HCT116 (cell line): Measurements from ENCODE around the gene NIM1K. TPM values are rescaled to one million over a fixed set of nuclear protein-coding genes. Genes with fewer than 3 reads are reported as not detected.

Source experiments
- ATAC-seq: fragments of 200-7000 bp; cut with Tn5 transposase; 2 replicates; pipeline ENCODE4 v1.9.1; 2020; ENCODE audit warnings: mild to moderate bottlenecking, moderate library complexity
- BruUV-seq: library from RNA; stranded (reverse); fragments of 400-500 nt; replicated peaks from 2 replicates; lab custom pipeline; 2021; lab: Mats Ljungman, UMichigan
- CTCF ChIA-PET: fragments of 300-600 bp; sonication (Branson Sonifier 250); formaldehyde crosslinking; loops from one replicate; lab custom pipeline; 2021; ENCODE audit warnings: antibody characterized with exemption; lab: Charles Lee
- POLR2A ChIA-PET: fragments of 300-600, 350-600 bp; sonication (Branson Sonifier 250); formaldehyde crosslinking; loops from one replicate; lab custom pipeline; 2021; ENCODE audit warnings: antibody characterized with exemption; lab: Charles Lee
- RAD21 ChIA-PET, 2 experiments: fragments of 300-600 bp; sonication (Branson Sonifier 250); formaldehyde crosslinking; loops; one replicate each; lab custom pipeline; 2023; ENCODE audit warnings: low total read pairs in 2 of 2; ENCODE audit not compliant: uncharacterized antibody in 2 of 2, unreplicated experiment in 2 of 2, low non-redundant PET in 1 of 2; lab: Charles Lee
- DNase-seq: peaks from one replicate; pipeline ENCODE4 v3.0.0-alpha.2; 2010; ENCODE audit warnings: low read depth, low spot score
- H2AFZ ChIP-seq: fragments of 200-600 bp; shearing (Covaris generic), sonication (generic); 2 replicates; pipeline ENCODE4 v1.6.1; 2017; ENCODE audit warnings: low read depth, mixed run types, mixed read lengths, antibody characterized with exemption, low read length; ENCODE audit not compliant: poor library complexity, severe bottlenecking
- H3K27ac ChIP-seq: 2 replicates; pipeline ENCODE4 v1.5.1; 2012; ENCODE audit warnings: low read depth, low read length
- H3K27me3 ChIP-seq: fragments of 200-600 bp; sonication (generic); 2 replicates; pipeline ENCODE4 v1.6.1; 2016; ENCODE audit warnings: mixed run types, low read length, mixed read lengths; ENCODE audit not compliant: insufficient read depth
- H3K36me3 ChIP-seq, 2 experiments: fragments of 200-500 bp in 1 of 2; fragments of 200-600 bp in 1 of 2; sonication (Bioruptor generic) in 1 of 2; sonication (generic) in 1 of 2; 2 replicates each; pipeline versions ENCODE4 v1.5.1 to v1.6.1; 2014 to 2016; ENCODE audit warnings: low read length in 2 of 2, inconsistent platforms in 1 of 2, mixed read lengths in 1 of 2, mixed run types in 1 of 2; ENCODE audit not compliant: insufficient read depth in 2 of 2, control insufficient read depth in 1 of 2
- H3K4me1 ChIP-seq, 2 experiments: fragments of 200-600 bp in 1 of 2; sonication (generic) in 1 of 2; 2 replicates each; pipeline versions ENCODE4 v1.5.1 to v1.6.1; 2012 to 2017; ENCODE audit warnings: low read length in 2 of 2, inconsistent platforms in 1 of 2, mild to moderate bottlenecking in 1 of 2, mixed read lengths in 1 of 2, mixed run types in 1 of 2, moderate library complexity in 1 of 2; ENCODE audit not compliant: insufficient read depth in 2 of 2, control insufficient read depth in 1 of 2
- H3K4me2 ChIP-seq: fragments of 200-600 bp; sonication (generic); 2 replicates; pipeline ENCODE4 v1.6.1; 2017; ENCODE audit warnings: mixed run types, low read length, mixed read lengths
- H3K4me3 ChIP-seq, 2 experiments: fragments of 200-600 bp in 1 of 2; sonication (generic) in 1 of 2; replicated peaks in 1 of 2; 2 replicates each; pipeline ENCODE4 v1.5.1; 2011 to 2016; ENCODE audit warnings: low read length in 2 of 2, control low read depth in 1 of 2, low read depth in 1 of 2, mild to moderate bottlenecking in 1 of 2, mixed read lengths in 1 of 2, mixed run types in 1 of 2
- H3K79me2 ChIP-seq: fragments of 200-600 bp; sonication (generic); 2 replicates; pipeline ENCODE4 v1.6.1; 2017; ENCODE audit warnings: mild to moderate bottlenecking, mixed run types, low read length, moderate library complexity, mixed read lengths; ENCODE audit not compliant: insufficient read depth
- H3K9ac ChIP-seq: fragments of 200-600 bp; sonication (generic); 2 replicates; pipeline ENCODE4 v1.6.1; 2016; ENCODE audit warnings: low read length, mixed read lengths
- H3K9me2 ChIP-seq: fragments of 200-600 bp; sonication (generic), shearing (Covaris generic); 2 replicates; pipeline ENCODE4 v1.6.1; 2017; ENCODE audit warnings: mixed run types, mild to moderate bottlenecking, moderate library complexity; ENCODE audit not compliant: insufficient read depth
- H3K9me3 ChIP-seq, 2 experiments: fragments of 200-500 bp in 1 of 2; fragments of 200-600 bp in 1 of 2; sonication (Bioruptor generic) in 1 of 2; sonication (generic) in 1 of 2; 2 replicates each; pipeline ENCODE4 v1.6.1; 2014 to 2017; ENCODE audit warnings: low read length in 2 of 2, mixed read lengths in 2 of 2, inconsistent platforms in 1 of 2, low read depth in 1 of 2, mild to moderate bottlenecking in 1 of 2, mixed run types in 1 of 2, moderate library complexity in 1 of 2; ENCODE audit not compliant: control insufficient read depth in 1 of 2, insufficient read depth in 1 of 2
- H4K20me1 ChIP-seq: fragments of 200-600 bp; sonication (generic), shearing (Covaris generic); 2 replicates; pipeline ENCODE4 v1.6.1; 2017; ENCODE audit warnings: mixed run types, mild to moderate bottlenecking, moderate library complexity; ENCODE audit not compliant: insufficient read depth
- CEBPB ChIP-seq: IDR thresholded peaks from 2 replicates; pipeline ENCODE4 v1.6.1; 2012; ENCODE audit warnings: low read depth
- CTCF ChIP-seq, 3 experiments: fragments of 200-600 bp in 1 of 3; sonication (generic) in 1 of 3; IDR thresholded peaks in 2 of 3; conservative IDR thresholded peaks in 1 of 3; 2 replicates each; pipeline ENCODE4 v1.5.1; 2012 to 2017; ENCODE audit warnings: low read depth in 2 of 3, low read length in 2 of 3, antibody characterized with exemption in 1 of 3, borderline replicate concordance in 1 of 3, control low read depth in 1 of 3, mild to moderate bottlenecking in 1 of 3, mixed read lengths in 1 of 3, mixed run types in 1 of 3, moderate library complexity in 1 of 3; ENCODE audit not compliant: insufficient read depth in 1 of 3
- EGR1 ChIP-seq: IDR thresholded peaks from 2 replicates; pipeline ENCODE4 v1.6.1; 2012; ENCODE audit warnings: low read depth
- ELF1 ChIP-seq: IDR thresholded peaks from 2 replicates; pipeline ENCODE4 v1.6.1; 2012; ENCODE audit warnings: low read depth, borderline replicate concordance
- EZH2 ChIP-seq: fragments of 200-600 bp; sonication (generic); IDR thresholded peaks from 2 replicates; pipeline ENCODE4 v1.6.1; 2017; ENCODE audit warnings: antibody characterized with exemption, mixed run types
- EZH2phosphoT487 ChIP-seq: fragments of 200-600 bp; IDR thresholded peaks from 2 replicates; pipeline ENCODE4 v1.6.1; 2018; ENCODE audit warnings: antibody characterized with exemption, borderline replicate concordance
- FOSL1 ChIP-seq: IDR thresholded peaks from 2 replicates; pipeline ENCODE4 v1.6.1; 2012; ENCODE audit warnings: low read depth
- JUND ChIP-seq: IDR thresholded peaks from 2 replicates; pipeline ENCODE4 v1.6.1; 2012
- MAX ChIP-seq: IDR thresholded peaks from 2 replicates; pipeline ENCODE4 v1.6.1; 2012
- POLR2A ChIP-seq: IDR thresholded peaks from 2 replicates; pipeline ENCODE4 v1.7.0; 2011; ENCODE audit warnings: borderline replicate concordance; ENCODE audit not compliant: insufficient read depth, insufficient read length; ENCODE audit errors: extremely low read depth
- POLR2AphosphoS5 ChIP-seq: IDR thresholded peaks from 2 replicates; pipeline ENCODE4 v1.6.1; 2011; ENCODE audit warnings: mild to moderate bottlenecking, low read depth, low read length, moderate library complexity
- RAD21 ChIP-seq: IDR thresholded peaks from 2 replicates; pipeline ENCODE4 v1.6.1; 2012; ENCODE audit warnings: low read depth, mild to moderate bottlenecking
- SIN3A ChIP-seq: IDR thresholded peaks from 2 replicates; pipeline ENCODE4 v1.6.1; 2012; ENCODE audit warnings: low read depth
- TCF7L2 ChIP-seq: IDR thresholded peaks from 2 replicates; pipeline ENCODE4 v1.7.0; 2011; ENCODE audit warnings: borderline replicate concordance, inconsistent platforms; ENCODE audit not compliant: insufficient read depth, insufficient read length; ENCODE audit errors: extremely low read depth
- YY1 ChIP-seq: IDR thresholded peaks from 2 replicates; pipeline ENCODE4 v1.6.1; 2011; ENCODE audit warnings: low read length, low read depth, moderate library complexity, mild to moderate bottlenecking; ENCODE audit not compliant: insufficient replicate concordance; ENCODE audit errors: extremely low read depth
- ZBTB33 ChIP-seq: IDR thresholded peaks from 2 replicates; pipeline ENCODE4 v1.6.1; 2011; ENCODE audit warnings: mild to moderate bottlenecking, low read length, moderate library complexity; ENCODE audit not compliant: insufficient replicate concordance; ENCODE audit errors: extremely low read depth
- ZFX ChIP-seq: fragments of 450-650 bp; IDR thresholded peaks from 2 replicates; pipeline ENCODE4 v1.6.1; 2017
- ZNF274 ChIP-seq: fragments of 200-500 bp; sonication (Bioruptor generic); IDR thresholded peaks from 2 replicates; pipeline ENCODE4 v1.6.1; 2014; ENCODE audit warnings: mild to moderate bottlenecking, low read depth, low read length, inconsistent platforms
- intact Hi-C: fragments of 100-400 bp; cut with micrococcal nuclease; formaldehyde crosslinking; loops from 2 replicates; pipeline ENCODE4 v1.10.0; 2022
- total RNA-seq: library from RNA; stranded (reverse); gene quantifications from one replicate; pipeline ENCODE4 v1.2.1, GENCODE V29; 2021; ENCODE audit not compliant: unreplicated experiment

Gene NIM1K
- total RNA-seq, 1 experiment from 2014 or later: 0.44 TPM

GRCh38 chr5:43296835-43297234 is 104.8 kb downstream of the NIM1K start:
- H3K27me3 ChIP-seq: no peaks in the 10 kb centered on the region
- no peak overlapping the region for H3K4me2 ChIP-seq
- peaks cover 32 to 33% of the 10 kb centered on the region in 2 experiments for H3K36me3 ChIP-seq
- no TSS peak for BruUV-seq
- peaks cover 14% of the 10 kb centered on the region for H3K79me2 ChIP-seq
- ATAC-seq: no peak
- no peaks in the 10 kb centered on the region for H4K20me1 ChIP-seq
- H3K9ac ChIP-seq: no peak overlapping the region
- CTCF ChIA-PET: no interaction called here
- no peak for TF ChIP-seq ELF1
- TF ChIP-seq EZH2phosphoT487: no peak
- no peaks in the 10 kb centered on the region for H3K4me1 ChIP-seq
- no peak for DNase-seq
- no peaks in the 10 kb centered on the region for H3K9me3 ChIP-seq
- intact Hi-C loops: no loop called here
- no peak overlapping the region for H2AFZ ChIP-seq
- POLR2A ChIA-PET: no interaction called here
- no peak overlapping the region for H3K4me3 ChIP-seq
- RAD21 ChIA-PET: no interaction called here
- no peaks in the 10 kb centered on the region for H3K9me2 ChIP-seq
- H3K27ac ChIP-seq: no peak overlapping the region

GRCh38 chr5:43298443-43298842 is 106.4 kb downstream of the NIM1K start:
- POLR2A ChIA-PET: no interaction called here
- CTCF ChIA-PET: no interaction called here
- Histone ChIP-seq H3K79me2 (peaks cover 30% of the 10 kb centered on the region), H3K9me3 (no peaks in the 10 kb centered on the region), H3K4me3 (no peak overlapping the region), H3K9ac (no peak overlapping the region), H3K27me3 (no peaks in the 10 kb centered on the region), H4K20me1 (no peaks in the 10 kb centered on the region), H3K4me1 (no peaks in the 10 kb centered on the region), H3K36me3 (peaks cover 23 to 24% of the 10 kb centered on the region in 2 experiments), H3K4me2 (no peak overlapping the region), H3K27ac (no peak overlapping the region), H3K9me2 (no peaks in the 10 kb centered on the region), H2AFZ (no peak overlapping the region)
- no TSS peak for BruUV-seq
- DNase-seq (no peak), ATAC-seq (no peak)
- RAD21 ChIA-PET: no interaction called here
- TF ChIP-seq TCF7L2 (no peak), ZBTB33 (no peak), ZFX (no peak), MAX (no peak), CEBPB (no peak), JUND (no peak), POLR2AphosphoS5 (no peak), FOSL1 (no peak), EZH2 (no peak), EGR1 (no peak), POLR2A (no peak), ZNF274 (no peak), SIN3A (no peak), RAD21 (no peak), CTCF (IDR thresholded peaks at IDR 0.05 in 2 of 3, conservative IDR thresholded peaks at IDR 0.05 in 1 of 3; ENCODE audit: borderline replicate concordance in 1 of 3, insufficient read depth in 1 of 3, low read depth in 2 of 3, low read length in 2 of 3) (no peak), ELF1 (no peak), YY1 (no peak), EZH2phosphoT487 (no peak)
- intact Hi-C loops: no loop called here
